Upper lobe of left lung (tissue), 4 donors: Measurements from ENCODE around the gene MED12.

ENCODE experiments used
- CTCF ChIP-seq, 6 experiments: fragments of 450-650 bp in 4 of 6; fragments of 200-600 bp in 2 of 6; sonication (generic) in 2 of 6; IDR thresholded peaks; one replicate each; pipeline ENCODE4 v1.5.1; 2016 to 2019; ENCODE audit warnings: antibody characterized with exemption in 6 of 6
- EP300 ChIP-seq, 4 donors: sonication (generic); formaldehyde crosslinking; IDR thresholded peaks; one replicate each; pipeline ENCODE4 v1.5.1; 2017; ENCODE audit warnings: antibody characterized with exemption in 4 of 4, control low read depth in 2 of 4
- POLR2A ChIP-seq, 4 donors: fragments of 450-650 bp; IDR thresholded peaks; one replicate each; pipeline ENCODE4 v1.5.1; 2016 to 2017; ENCODE audit warnings: antibody characterized with exemption in 4 of 4, mild to moderate bottlenecking in 2 of 4
- POLR2AphosphoS5 ChIP-seq, 2 donors: sonication (generic); formaldehyde crosslinking; IDR thresholded peaks; one replicate each; pipeline ENCODE4 v1.5.1; 2017; ENCODE audit warnings: antibody characterized with exemption in 2 of 2

GRCh38 chrX:71191248-71191647 is 72.9 kb downstream of the MED12 start:
- TF ChIP-seq POLR2A (IDR thresholded peaks at IDR 0.05) (no peak), POLR2AphosphoS5 (IDR thresholded peaks at IDR 0.05) (no peak), CTCF (IDR thresholded peaks at IDR 0.05) (no peak), EP300 (IDR thresholded peaks at IDR 0.05) (no peak)
